Endothelial cell (in vitro differentiated cells): ENCODE measurements around the gene MAN1A2. TPM values are rescaled to one million over a fixed set of nuclear protein-coding genes. Genes with fewer than 3 reads are reported as not detected.

Source experiments
- DNase-seq: peaks from one replicate; pipeline ENCODE4 v3.0.0; 2021; ENCODE audit warnings: low spot score
- H3K27ac Mint-ChIP-seq: one replicate; pipeline ENCODE4 v1.8.0; 2021; ENCODE audit warnings: mixed read lengths, inconsistent platforms; ENCODE audit not compliant: unreplicated experiment
- H3K27me3 Mint-ChIP-seq: one replicate; pipeline ENCODE4 v1.8.0; 2021; ENCODE audit warnings: mild to moderate bottlenecking, moderate library complexity, mixed read lengths, inconsistent platforms; ENCODE audit not compliant: unreplicated experiment
- H3K36me3 Mint-ChIP-seq: one replicate; pipeline ENCODE4 v1.8.0; 2021; ENCODE audit warnings: mild to moderate bottlenecking, low read depth, mixed read lengths, inconsistent platforms; ENCODE audit not compliant: unreplicated experiment
- H3K4me1 Mint-ChIP-seq: one replicate; pipeline ENCODE4 v1.8.0; 2021; ENCODE audit warnings: mild to moderate bottlenecking, mixed read lengths, inconsistent platforms; ENCODE audit not compliant: unreplicated experiment
- H3K4me3 Mint-ChIP-seq: one replicate; pipeline ENCODE4 v1.8.0; 2021; ENCODE audit warnings: mild to moderate bottlenecking, mixed read lengths, inconsistent platforms; ENCODE audit not compliant: unreplicated experiment
- H3K9me3 Mint-ChIP-seq: one replicate; pipeline ENCODE4 v1.8.0; 2021; ENCODE audit warnings: mixed read lengths, inconsistent platforms; ENCODE audit not compliant: unreplicated experiment
- total RNA-seq: library from RNA; stranded (reverse); fragmentation: NEBNext Ultra II Directional; extraction: Animal tissue kit (Norgen Biotek cat#: 25700); gene quantifications from one replicate; pipeline ENCODE4 v1.2.1, GENCODE V29; 2021; ENCODE audit not compliant: unreplicated experiment
- TF ChIP-seq, protein P1 (sequence below): fragments of 200-600 bp; sonication (generic); IDR thresholded peaks from one replicate; pipeline ENCODE4 v1.5.0; 2021; ENCODE audit warnings: antibody characterized with exemption; ENCODE audit not compliant: unreplicated experiment

The MAN1A2 gene
- total RNA-seq, 1 donor from 2014 or later, result 36.4 TPM

DNA sequence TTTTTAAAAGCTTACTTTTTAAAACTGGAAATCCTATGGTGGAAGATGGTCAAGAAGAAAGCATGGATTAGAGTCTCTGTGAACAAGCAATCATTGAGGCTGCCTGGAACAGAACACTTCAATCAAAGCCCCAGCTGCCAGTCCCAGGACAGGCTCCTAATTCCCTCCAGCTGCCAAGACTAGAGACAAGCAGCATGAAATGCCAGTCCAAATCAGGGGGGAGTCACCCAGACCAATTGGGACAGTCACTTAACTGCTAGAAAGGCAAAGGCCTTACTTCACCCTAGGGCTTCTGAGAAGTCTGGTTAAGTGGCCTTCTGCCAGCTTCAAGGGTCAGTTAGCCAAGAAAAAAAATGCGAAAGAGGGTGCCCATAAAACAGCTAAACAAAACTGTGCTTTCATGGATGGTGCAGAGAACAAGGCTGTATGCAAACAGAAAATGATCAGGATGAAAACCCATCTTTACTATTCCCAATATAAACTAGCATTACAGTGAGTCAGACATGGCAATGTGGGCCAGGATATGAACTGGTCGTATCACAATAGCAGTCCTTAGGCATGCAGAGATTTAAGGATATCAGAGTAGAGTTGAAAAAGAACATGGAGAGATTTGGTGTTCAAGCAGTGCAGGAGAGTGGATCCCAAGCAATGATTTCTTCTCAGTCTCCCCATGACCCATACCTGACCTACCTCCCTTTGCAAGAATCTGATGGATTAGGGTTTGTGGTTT is 31.0 kb upstream of the MAN1A2 start:
- TF ChIP-seq, protein P1, sequence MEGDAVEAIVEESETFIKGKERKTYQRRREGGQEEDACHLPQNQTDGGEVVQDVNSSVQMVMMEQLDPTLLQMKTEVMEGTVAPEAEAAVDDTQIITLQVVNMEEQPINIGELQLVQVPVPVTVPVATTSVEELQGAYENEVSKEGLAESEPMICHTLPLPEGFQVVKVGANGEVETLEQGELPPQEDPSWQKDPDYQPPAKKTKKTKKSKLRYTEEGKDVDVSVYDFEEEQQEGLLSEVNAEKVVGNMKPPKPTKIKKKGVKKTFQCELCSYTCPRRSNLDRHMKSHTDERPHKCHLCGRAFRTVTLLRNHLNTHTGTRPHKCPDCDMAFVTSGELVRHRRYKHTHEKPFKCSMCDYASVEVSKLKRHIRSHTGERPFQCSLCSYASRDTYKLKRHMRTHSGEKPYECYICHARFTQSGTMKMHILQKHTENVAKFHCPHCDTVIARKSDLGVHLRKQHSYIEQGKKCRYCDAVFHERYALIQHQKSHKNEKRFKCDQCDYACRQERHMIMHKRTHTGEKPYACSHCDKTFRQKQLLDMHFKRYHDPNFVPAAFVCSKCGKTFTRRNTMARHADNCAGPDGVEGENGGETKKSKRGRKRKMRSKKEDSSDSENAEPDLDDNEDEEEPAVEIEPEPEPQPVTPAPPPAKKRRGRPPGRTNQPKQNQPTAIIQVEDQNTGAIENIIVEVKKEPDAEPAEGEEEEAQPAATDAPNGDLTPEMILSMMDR, result no peak
- no peaks in the 10 kb centered on the region for H3K36me3 Mint-ChIP-seq
- no peaks in the 10 kb centered on the region for H3K9me3 Mint-ChIP-seq
- DNase-seq, result no peak
- no peaks in the 10 kb centered on the region for H3K27me3 Mint-ChIP-seq
- H3K4me1 Mint-ChIP-seq, result no peaks in the 10 kb centered on the region
- no peak overlapping the region for H3K27ac Mint-ChIP-seq
- H3K4me3 Mint-ChIP-seq, result no peak overlapping the region

DNA sequence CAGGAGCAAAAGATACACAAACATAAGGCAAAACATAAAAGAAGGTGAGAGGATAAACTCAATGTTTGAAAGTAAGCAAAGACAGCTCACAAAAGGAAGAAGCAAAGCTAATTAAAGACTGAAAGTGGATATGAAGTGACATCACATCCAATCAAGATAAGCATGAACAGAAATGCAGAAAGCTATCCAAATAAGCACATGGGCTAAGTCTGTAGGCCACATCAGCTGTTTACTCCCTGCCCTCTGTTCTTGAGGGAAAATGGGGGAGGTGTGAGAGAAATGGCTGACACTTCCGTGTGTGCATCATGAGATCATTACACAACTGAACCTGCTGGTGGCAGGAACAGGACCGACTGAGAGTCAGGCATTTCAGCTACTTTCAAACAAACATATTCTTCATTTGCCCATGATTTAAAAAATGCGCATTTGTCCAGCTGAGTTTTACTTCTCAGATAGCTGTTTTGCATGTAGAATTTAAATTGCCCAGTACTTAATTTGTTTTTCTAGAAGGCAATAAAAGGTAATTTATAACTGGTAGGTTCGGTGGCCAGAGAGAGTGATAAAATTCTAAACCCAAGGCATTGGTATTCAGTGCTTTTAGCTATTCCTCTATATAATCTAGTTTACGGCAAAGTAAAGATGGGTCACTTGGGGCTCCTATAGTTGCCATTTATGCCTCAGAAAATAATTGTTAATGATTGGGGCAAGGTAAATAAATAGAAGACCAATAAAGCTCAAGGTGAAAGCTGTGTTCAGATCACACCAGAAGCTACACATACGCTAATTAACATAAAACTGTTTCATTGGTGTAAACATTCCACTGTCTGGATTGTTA is 27.2 kb upstream of the MAN1A2 start:
- TF ChIP-seq, protein P1, result no peak
- H3K27ac Mint-ChIP-seq, result no peak overlapping the region
- peaks cover 2% of the 10 kb centered on the region for H3K27me3 Mint-ChIP-seq
- no peaks in the 10 kb centered on the region for H3K9me3 Mint-ChIP-seq
- H3K36me3 Mint-ChIP-seq, result no peaks in the 10 kb centered on the region
- no peaks in the 10 kb centered on the region for H3K4me1 Mint-ChIP-seq
- H3K4me3 Mint-ChIP-seq, result no peak overlapping the region
- no peak for DNase-seq

GRCh38 chr1:117341123-117341522 is 26.1 kb upstream of the MAN1A2 start:
- no peaks in the 10 kb centered on the region for H3K9me3 Mint-ChIP-seq
- no peaks in the 10 kb centered on the region for H3K36me3 Mint-ChIP-seq
- TF ChIP-seq, protein P1, result no peak
- H3K4me3 Mint-ChIP-seq, result no peak overlapping the region
- no peak overlapping the region for H3K27ac Mint-ChIP-seq
- peaks cover 2% of the 10 kb centered on the region for H3K27me3 Mint-ChIP-seq
- DNase-seq, result no peak
- H3K4me1 Mint-ChIP-seq, result no peaks in the 10 kb centered on the region

DNA sequence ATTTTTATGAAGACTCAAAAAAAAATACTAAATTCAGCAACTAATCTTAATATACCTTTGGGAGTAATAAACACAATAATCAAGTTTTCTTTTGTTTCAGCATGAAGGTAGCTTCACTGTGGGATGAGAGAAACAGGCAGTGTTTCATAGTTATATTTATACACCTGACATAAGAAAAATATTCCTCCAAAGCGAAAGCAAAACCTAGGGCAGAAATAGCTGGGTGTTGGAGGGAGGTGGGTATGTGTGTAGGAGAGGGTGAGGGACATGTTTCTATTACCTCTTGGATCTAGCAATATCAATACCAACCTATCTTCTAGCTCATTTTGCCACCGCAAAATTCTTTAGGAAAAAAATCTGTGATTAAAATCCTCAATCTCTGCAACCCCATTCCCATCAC is 24.9 kb upstream of the MAN1A2 start:
- DNase-seq, result no peak
- H3K4me1 Mint-ChIP-seq, result no peaks in the 10 kb centered on the region

More for the DNA sequence above, 24.9 kb upstream of the MAN1A2 start:
- Mint-ChIP-seq H3K27ac (no peak overlapping the region), H3K36me3 (no peaks in the 10 kb centered on the region), H3K4me3 (no peak overlapping the region), H3K9me3 (no peaks in the 10 kb centered on the region), H3K27me3 (peaks cover 2% of the 10 kb centered on the region)
- TF ChIP-seq, protein P1, result no peak
